Stimulated activated effector memory CD8-positive, alpha-beta T cell treated with anti-CD3 and anti-CD28 coated beads, Interleukin-12 subunit alpha, Interleukin-12 subunit beta, amount 100 ng/mL, for 72 hours (primary cell): ENCODE measurements around the gene PRCC.

Source experiments
- ATAC-seq: fragments of 150-1000 bp; cut with Tn5 transposase; 2 replicates; pipeline ENCODE4 v1.10.0; 2021
- DNase-seq, 2 donors: peaks; one replicate each; pipeline ENCODE4 v3.0.0; 2021 to 2022; ENCODE audit warnings: low spot score in 2 of 2
- H3K27ac Mint-ChIP-seq: one replicate; pipeline ENCODE4 v1.8.0; 2022; ENCODE audit warnings: mild to moderate bottlenecking, mixed read lengths
- H3K36me3 Mint-ChIP-seq: one replicate; pipeline ENCODE4 v1.8.0; 2022; ENCODE audit warnings: mild to moderate bottlenecking, mixed read lengths
- H3K4me1 Mint-ChIP-seq: one replicate; pipeline ENCODE4 v1.8.0; 2022; ENCODE audit warnings: mixed read lengths
- H3K4me3 Mint-ChIP-seq: one replicate; pipeline ENCODE4 v1.8.0; 2022; ENCODE audit warnings: mild to moderate bottlenecking, mixed read lengths
- H3K9me3 Mint-ChIP-seq: one replicate; pipeline ENCODE4 v1.8.0; 2022; ENCODE audit warnings: mixed read lengths

The PRCC gene

GRCh38 chr1:156808186-156809030, 41.1 kb downstream of the PRCC start:
- no peak for DNase-seq
- Mint-ChIP-seq H3K27ac (peak overlapping the region; percentile 89), H3K4me3 (peak overlapping the region; percentile 90), H3K4me1 (peaks cover 92% of the 10 kb centered on the region), H3K36me3 (peaks cover 100% of the 10 kb centered on the region), H3K9me3 (no peaks in the 10 kb centered on the region)
- ATAC-seq = no peak

- ATAC-seq = no peak
- peaks cover 100% of the 10 kb centered on the region for H3K36me3 Mint-ChIP-seq
Measured at GRCh38 chr1:156809281-156809680, 41.9 kb downstream of the PRCC start.

GRCh38 chr1:156809711-156810366, 42.5 kb downstream of the PRCC start:
- peak overlapping the region; percentile 89 for H3K27ac Mint-ChIP-seq
- peaks cover 100% of the 10 kb centered on the region for H3K36me3 Mint-ChIP-seq
- H3K4me1 Mint-ChIP-seq = peaks cover 91% of the 10 kb centered on the region
- H3K9me3 Mint-ChIP-seq = no peaks in the 10 kb centered on the region
- no peak for DNase-seq
- no peak for ATAC-seq
- peak overlapping the region; percentile 90 for H3K4me3 Mint-ChIP-seq

More at GRCh38 chr1:156809281-156809680, 41.9 kb downstream of the PRCC start:
- Mint-ChIP-seq H3K27ac (peak overlapping the region; percentile 89), H3K9me3 (no peaks in the 10 kb centered on the region), H3K4me3 (peak overlapping the region; percentile 90), H3K4me1 (peaks cover 91% of the 10 kb centered on the region)
- DNase-seq = no peak

- H3K27ac Mint-ChIP-seq = peak overlapping the region; percentile 99
- DNase-seq (no peak), ATAC-seq (no peak)
- H3K9me3 Mint-ChIP-seq = no peaks in the 10 kb centered on the region
- H3K4me1 Mint-ChIP-seq = peaks cover 89% of the 10 kb centered on the region
- H3K36me3 Mint-ChIP-seq = peaks cover 100% of the 10 kb centered on the region
- H3K4me3 Mint-ChIP-seq = peak overlapping the region; percentile 90
Measured at GRCh38 chr1:156811168-156811567, 43.8 kb downstream of the PRCC start.

GRCh38 chr1:156812293-156812990, 45.1 kb downstream of the PRCC start:
- DNase-seq (no peak), ATAC-seq (no peak)
- peaks cover 98% of the 10 kb centered on the region for H3K36me3 Mint-ChIP-seq
- peak overlapping the region; percentile 99 for H3K27ac Mint-ChIP-seq
- no peaks in the 10 kb centered on the region for H3K9me3 Mint-ChIP-seq
- peak overlapping the region; percentile 90 for H3K4me3 Mint-ChIP-seq
- peaks cover 85% of the 10 kb centered on the region for H3K4me1 Mint-ChIP-seq

GRCh38 chr1:156813298-156813697, 46.0 kb downstream of the PRCC start:
- Mint-ChIP-seq H3K4me3 (peak overlapping the region; percentile 90), H3K27ac (peak overlapping the region; percentile 99), H3K9me3 (no peaks in the 10 kb centered on the region), H3K4me1 (peaks cover 82% of the 10 kb centered on the region), H3K36me3 (peaks cover 90% of the 10 kb centered on the region)
- no peak for ATAC-seq
- DNase-seq = no peak

GRCh38 chr1:156813750-156814570, 46.6 kb downstream of the PRCC start:
- ATAC-seq = peak; percentile 31
- Mint-ChIP-seq H3K27ac (peak overlapping the region; percentile 99), H3K36me3 (peaks cover 83% of the 10 kb centered on the region), H3K4me1 (peaks cover 79% of the 10 kb centered on the region), H3K9me3 (no peaks in the 10 kb centered on the region), H3K4me3 (peak overlapping the region; percentile 90)
- DNase-seq = peak; percentile 54 to 83

- ATAC-seq (peak; percentile 24), DNase-seq (peak in 1 of 2 donors; percentile 70)
- Mint-ChIP-seq H3K27ac (peak overlapping the region; percentile 99), H3K36me3 (peaks cover 76% of the 10 kb centered on the region), H3K9me3 (no peaks in the 10 kb centered on the region), H3K4me3 (peak overlapping the region; percentile 90), H3K4me1 (peaks cover 72% of the 10 kb centered on the region)
Measured at GRCh38 chr1:156814571-156815260, 47.4 kb downstream of the PRCC start.

- ATAC-seq (no peak), DNase-seq (no peak)
- Mint-ChIP-seq H3K9me3 (no peaks in the 10 kb centered on the region), H3K27ac (peak overlapping the region; percentile 99), H3K4me1 (peaks cover 67% of the 10 kb centered on the region), H3K4me3 (peak overlapping the region; percentile 90), H3K36me3 (peaks cover 69% of the 10 kb centered on the region)
Measured at GRCh38 chr1:156815307-156815826, 48.0 kb downstream of the PRCC start.

- ATAC-seq (no peak), DNase-seq (peak in 1 of 2 donors; percentile 71)
- H3K36me3 Mint-ChIP-seq = peaks cover 63% of the 10 kb centered on the region
- H3K4me3 Mint-ChIP-seq = peak overlapping the region; percentile 90
- H3K27ac Mint-ChIP-seq = peak overlapping the region; percentile 99
- H3K4me1 Mint-ChIP-seq = peaks cover 68% of the 10 kb centered on the region
- no peaks in the 10 kb centered on the region for H3K9me3 Mint-ChIP-seq
Measured at GRCh38 chr1:156815961-156816422, 48.7 kb downstream of the PRCC start.

GRCh38 chr1:156816561-156817328, 49.4 kb downstream of the PRCC start, which contains the start of gene SH2D2A:
TSS of gene SH2D2A (minus strand) at chr1:156816848. CDS start at chr1:156816708, 140 bp downstream.
- peaks cover 55% of the 10 kb centered on the region for H3K36me3 Mint-ChIP-seq
- peak within 1 kb of the TSS; percentile 90 for H3K4me3 Mint-ChIP-seq
- DNase-seq = peak; percentile 78 to 96
- no peaks in the 10 kb centered on the region for H3K9me3 Mint-ChIP-seq
- H3K27ac Mint-ChIP-seq = peak within 1 kb of the TSS; percentile 99
- H3K4me1 Mint-ChIP-seq = peaks cover 68% of the 10 kb centered on the region
- ATAC-seq = peak; percentile 95

- peak overlapping the region; percentile 39 for H3K4me3 Mint-ChIP-seq
Measured at GRCh38 chr1:156821801-156822200, 54.5 kb downstream of the PRCC start.

GRCh38 chr1:156822680-156823079, 55.3 kb downstream of the PRCC start:
- peak overlapping the region; percentile 86 for H3K27ac Mint-ChIP-seq
- H3K9me3 Mint-ChIP-seq = no peaks in the 10 kb centered on the region
- peaks cover 38% of the 10 kb centered on the region for H3K4me1 Mint-ChIP-seq
- H3K4me3 Mint-ChIP-seq = no peak overlapping the region
- peak; percentile 43 for ATAC-seq
- DNase-seq = no peak
- no peaks in the 10 kb centered on the region for H3K36me3 Mint-ChIP-seq

More at GRCh38 chr1:156821801-156822200, 54.5 kb downstream of the PRCC start:
- Mint-ChIP-seq H3K9me3 (no peaks in the 10 kb centered on the region), H3K36me3 (peaks cover 5% of the 10 kb centered on the region), H3K4me1 (peaks cover 43% of the 10 kb centered on the region), H3K27ac (peak overlapping the region; percentile 86)
- peak; percentile 95 for ATAC-seq
- peak in 1 of 2 donors; percentile 72 for DNase-seq
